Right lobe of liver (tissue), 4 donors: ENCODE data around the gene WDFY3.

ENCODE experiments used
- POLR2A ChIP-seq: fragments of 450-650 bp; IDR thresholded peaks from one replicate; pipeline ENCODE4 v1.6.1; 2017; ENCODE audit warnings: antibody characterized with exemption, mild to moderate bottlenecking
- TF ChIP-seq, protein P1 (sequence below), 4 donors: fragments of 200-600 bp in 3 of 4; fragments of 450-650 bp in 1 of 4; IDR thresholded peaks; one replicate each; pipeline versions ENCODE4 v1.5.1 to v1.8.0; 2016 to 2022; ENCODE audit warnings: antibody characterized with exemption in 4 of 4, mild to moderate bottlenecking in 2 of 4
- donor health status: DM: no; HTN: no; CAD: no.
- donor health status: DM: no; HTN: no; CAD: no.
- donor health status: DM: no; HTN: yes; CAD: no.

- TF ChIP-seq, protein P1, sequence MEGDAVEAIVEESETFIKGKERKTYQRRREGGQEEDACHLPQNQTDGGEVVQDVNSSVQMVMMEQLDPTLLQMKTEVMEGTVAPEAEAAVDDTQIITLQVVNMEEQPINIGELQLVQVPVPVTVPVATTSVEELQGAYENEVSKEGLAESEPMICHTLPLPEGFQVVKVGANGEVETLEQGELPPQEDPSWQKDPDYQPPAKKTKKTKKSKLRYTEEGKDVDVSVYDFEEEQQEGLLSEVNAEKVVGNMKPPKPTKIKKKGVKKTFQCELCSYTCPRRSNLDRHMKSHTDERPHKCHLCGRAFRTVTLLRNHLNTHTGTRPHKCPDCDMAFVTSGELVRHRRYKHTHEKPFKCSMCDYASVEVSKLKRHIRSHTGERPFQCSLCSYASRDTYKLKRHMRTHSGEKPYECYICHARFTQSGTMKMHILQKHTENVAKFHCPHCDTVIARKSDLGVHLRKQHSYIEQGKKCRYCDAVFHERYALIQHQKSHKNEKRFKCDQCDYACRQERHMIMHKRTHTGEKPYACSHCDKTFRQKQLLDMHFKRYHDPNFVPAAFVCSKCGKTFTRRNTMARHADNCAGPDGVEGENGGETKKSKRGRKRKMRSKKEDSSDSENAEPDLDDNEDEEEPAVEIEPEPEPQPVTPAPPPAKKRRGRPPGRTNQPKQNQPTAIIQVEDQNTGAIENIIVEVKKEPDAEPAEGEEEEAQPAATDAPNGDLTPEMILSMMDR (IDR thresholded peaks at IDR 0.05): no peak
- no peak for TF ChIP-seq POLR2A
These were observed 162.4 kb downstream of the WDFY3 start for GRCh38 chr4:84804136-84804535.
